ENCODE data around the gene PGAM1.
"Not testable (repeated sequence)": the region's sequence is repeated elsewhere in the genome, so short reads cannot be mapped to it uniquely, and the experiment has no call there.

The PGAM1 gene

GRCh38 chr10:97425964-97426775 lies at the start of gene PGAM1:
PGAM1 (plus strand) TSS chr10:97426191; CDS start chr10:97426308, 117 bp downstream.
- DNase-seq (ENCODE audit: low read depth, low spot score), result peak; percentile 95

- DNase-seq (ENCODE audit: low read depth, low spot score), result no peak
Measured at GRCh38 chr10:97376413-97376812, 49.6 kb upstream of the PGAM1 start.

- no peak for DNase-seq (ENCODE audit: low read depth, low spot score)
Measured at GRCh38 chr10:97378933-97379921, 46.8 kb upstream of the PGAM1 start.

GRCh38 chr10:97380516-97380915 lies 45.5 kb upstream of the PGAM1 start:
- DNase-seq (ENCODE audit: low read depth, low spot score), result no peak

GRCh38 chr10:97381626-97382025 lies 44.4 kb upstream of the PGAM1 start:
- no peak for DNase-seq (ENCODE audit: low read depth, low spot score)

GRCh38 chr10:97383159-97383558 lies 42.8 kb upstream of the PGAM1 start:
- no peak for DNase-seq (ENCODE audit: low read depth, low spot score)

- no peak for DNase-seq (ENCODE audit: low read depth, low spot score)
Measured at GRCh38 chr10:97384156-97384555, 41.8 kb upstream of the PGAM1 start.

- DNase-seq (ENCODE audit: low read depth, low spot score), result no peak
Measured at GRCh38 chr10:97384641-97385040, 41.4 kb upstream of the PGAM1 start.

GRCh38 chr10:97385565-97385964 lies 40.4 kb upstream of the PGAM1 start:
- DNase-seq (ENCODE audit: low read depth, low spot score), result no peak

GRCh38 chr10:97388152-97388551 lies 37.8 kb upstream of the PGAM1 start:
- DNase-seq (ENCODE audit: low read depth, low spot score), result no peak

- DNase-seq (ENCODE audit: low read depth, low spot score), result no peak
Measured at GRCh38 chr10:97390091-97390490, 35.9 kb upstream of the PGAM1 start.

GRCh38 chr10:97393034-97393573 lies 32.9 kb upstream of the PGAM1 start:
- no peak for DNase-seq (ENCODE audit: low read depth, low spot score)

- no peak for DNase-seq (ENCODE audit: low read depth, low spot score)
Measured at GRCh38 chr10:97396056-97396455, 29.9 kb upstream of the PGAM1 start.

GRCh38 chr10:97399843-97400545 lies 26.0 kb upstream of the PGAM1 start:
- DNase-seq (ENCODE audit: low read depth, low spot score), result no peak

- peak; percentile 82 for DNase-seq (ENCODE audit: low read depth, low spot score)
Measured at GRCh38 chr10:97400665-97401454, 25.1 kb upstream of the PGAM1 start, which contains the start of gene RRP12. RRP12 (minus strand) TSS chr10:97401340; CDS start chr10:97401231, 109 bp downstream.

GRCh38 chr10:97401455-97401919 lies 24.5 kb upstream of the PGAM1 start:
- DNase-seq (ENCODE audit: low read depth, low spot score), result no peak

- no peak for DNase-seq (ENCODE audit: low read depth, low spot score)
Measured at GRCh38 chr10:97404044-97404443, 21.9 kb upstream of the PGAM1 start.

GRCh38 chr10:97406064-97406463 lies 19.9 kb upstream of the PGAM1 start:
- DNase-seq (ENCODE audit: low read depth, low spot score), result no peak

- not testable (repeated sequence) for DNase-seq (ENCODE audit: low read depth, low spot score)
Measured at GRCh38 chr10:97406483-97406882, 19.5 kb upstream of the PGAM1 start.

- DNase-seq (ENCODE audit: low read depth, low spot score), result peak; percentile 43
Measured at GRCh38 chr10:97407211-97407951, 18.6 kb upstream of the PGAM1 start.

Data from brain pericyte (primary cell).